ENCODE results near the gene SBNO2.
"Not testable (repeated sequence)": the region's sequence is repeated elsewhere in the genome, so short reads cannot be mapped to it uniquely, and the experiment has no call there.

The SBNO2 gene

DNA sequence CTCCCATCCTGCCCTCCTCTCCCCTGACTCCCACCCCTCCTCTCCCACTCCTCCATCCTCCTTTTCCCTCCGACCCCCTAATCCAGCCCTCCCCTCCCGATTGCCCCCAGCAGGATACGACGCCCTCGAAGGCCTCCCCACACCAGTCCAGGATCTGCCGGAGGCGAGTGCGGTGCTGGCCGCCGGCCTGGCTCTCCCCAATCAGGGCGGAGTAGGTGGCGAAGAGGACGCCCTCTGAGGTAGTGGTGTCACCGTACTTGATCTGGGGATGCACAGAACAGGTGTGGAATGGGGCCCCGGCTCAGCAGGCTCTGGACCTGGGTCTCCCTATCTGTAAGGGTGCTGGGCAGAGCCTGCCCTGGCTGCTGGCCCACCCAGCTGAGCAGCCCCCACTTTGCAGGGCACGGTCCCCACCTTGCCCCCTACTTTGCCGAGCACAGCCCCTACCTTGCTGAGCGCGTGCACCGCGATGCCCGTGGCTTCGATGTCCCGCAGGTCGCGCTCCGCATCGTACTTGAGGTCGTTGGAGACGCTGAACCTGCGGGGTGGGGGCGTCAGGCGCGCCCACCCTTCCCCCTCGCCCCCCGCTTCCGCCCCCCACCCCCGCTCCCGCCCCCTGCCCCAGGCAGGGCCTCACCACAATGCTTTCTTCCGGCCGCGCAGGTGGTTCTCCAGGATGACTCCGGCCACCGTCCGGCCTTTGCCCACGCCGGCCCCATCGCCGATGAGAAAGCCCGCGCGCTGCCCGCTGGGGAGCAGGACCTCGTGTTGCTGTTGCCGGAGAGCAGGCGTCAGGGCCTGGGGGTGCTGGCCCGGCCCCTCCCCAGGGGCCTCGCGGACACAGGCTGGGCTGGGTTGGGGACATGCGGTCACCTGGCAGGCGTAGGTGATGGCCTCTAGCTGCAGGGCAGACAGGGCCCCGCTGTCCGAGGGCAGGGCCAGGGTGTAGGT, 51.8 kb downstream of the SBNO2 start:
- no peak for DNase-seq (ENCODE audit: low read depth in 1 of 2, low spot score in 1 of 2)

DNA sequence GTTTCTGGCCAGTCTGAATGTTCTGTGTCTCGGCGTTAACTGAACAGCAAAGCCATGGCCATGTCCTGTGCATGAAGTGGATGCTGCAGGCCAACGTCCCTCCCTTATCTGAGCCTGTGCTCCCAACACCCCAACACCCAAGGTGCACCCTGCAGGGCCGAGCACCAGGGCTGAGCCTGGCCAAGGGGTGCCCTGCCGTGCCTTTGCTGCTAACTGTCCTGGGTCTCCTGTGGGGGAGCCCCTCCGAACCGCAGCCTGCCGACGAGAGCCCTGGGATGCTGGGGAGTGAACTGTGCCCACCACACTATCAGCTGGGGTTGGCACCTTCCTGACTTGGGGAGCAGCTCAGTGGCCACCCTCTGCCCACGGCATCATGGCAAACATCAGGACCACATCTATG, 52.7 kb downstream of the SBNO2 start:
- no peak for DNase-seq (ENCODE audit: low read depth in 1 of 2, low spot score in 1 of 2)

DNA sequence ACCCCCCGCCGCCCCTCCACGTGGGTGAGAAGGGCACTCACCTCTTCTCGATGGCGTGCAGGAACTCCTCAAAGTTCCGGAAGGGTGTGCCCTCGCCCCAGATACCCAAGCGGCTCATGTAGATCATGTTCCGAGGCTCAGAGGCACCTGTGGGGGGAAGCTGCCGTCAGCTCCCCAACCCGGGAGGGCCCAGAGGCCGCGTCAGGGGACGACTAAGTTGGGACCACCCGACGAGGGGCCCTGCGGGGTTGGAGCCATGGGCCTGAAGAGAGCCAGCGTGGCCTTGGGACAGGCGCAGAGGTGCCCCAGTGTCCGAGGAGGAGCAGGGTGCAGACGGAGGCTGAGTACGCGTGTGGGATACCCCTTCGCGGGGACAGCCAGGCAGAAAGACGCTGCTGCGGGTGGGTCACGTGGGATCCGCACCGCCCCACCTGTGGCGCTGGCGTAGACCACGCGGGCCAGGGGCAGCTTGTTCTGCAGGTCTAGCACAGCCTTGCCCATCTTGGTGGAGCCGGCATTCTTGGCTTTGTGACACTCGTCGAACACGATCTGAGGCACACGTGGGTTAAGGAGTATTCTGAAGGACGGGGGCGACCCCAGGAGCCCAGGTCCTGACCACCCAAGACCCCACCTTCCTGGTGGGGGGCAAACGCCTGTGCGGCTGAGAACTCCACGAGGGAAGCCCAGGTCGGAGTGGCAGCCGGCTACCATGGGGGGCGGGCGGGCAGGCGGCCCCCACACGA, 54.4 kb downstream of the SBNO2 start:
- DNase-seq (ENCODE audit: low read depth in 1 of 2, low spot score in 1 of 2) = no peak

DNA sequence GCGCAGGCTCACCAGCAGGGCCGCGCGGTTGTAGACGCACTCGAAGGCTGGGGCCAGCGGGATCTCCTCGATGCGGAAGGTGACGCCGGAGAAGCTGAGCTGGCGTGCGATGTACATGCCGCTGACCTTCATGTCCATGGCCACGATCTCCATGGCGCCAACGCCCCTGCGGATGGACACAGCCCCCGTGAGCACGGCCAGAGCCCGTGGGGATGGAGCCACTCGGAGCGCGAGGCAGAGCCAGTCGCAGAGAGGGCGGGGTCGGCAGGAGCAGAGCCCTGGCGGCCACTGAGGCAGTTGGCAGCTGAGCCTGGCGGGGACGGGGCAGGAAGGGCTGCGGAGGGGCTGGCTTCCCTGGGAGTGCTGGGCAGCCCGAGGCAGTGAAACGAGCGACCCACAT, 55.1 kb downstream of the SBNO2 start:
- DNase-seq (ENCODE audit: low read depth in 1 of 2, low spot score in 1 of 2) = no peak

DNA sequence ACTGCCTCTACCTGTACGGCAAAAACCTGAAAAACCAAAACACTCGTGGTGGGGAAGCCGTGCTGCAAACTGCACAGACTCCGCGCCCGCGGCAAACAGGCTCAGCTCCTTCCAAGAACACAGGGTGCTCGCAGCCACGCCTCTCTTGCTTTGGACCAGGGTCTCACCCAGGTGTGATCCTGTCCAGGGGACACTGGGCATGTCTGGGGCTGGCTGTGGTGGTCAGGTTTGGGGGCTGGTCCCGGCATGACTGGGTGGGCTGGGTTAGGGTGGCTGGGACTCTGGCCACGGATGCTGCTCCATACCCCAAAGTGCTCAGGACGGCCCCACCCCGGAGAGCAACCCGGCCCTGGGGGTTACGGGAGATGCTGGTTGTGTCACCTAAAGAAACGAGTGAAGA, 56.4 kb downstream of the SBNO2 start:
- DNase-seq (ENCODE audit: low read depth in 1 of 2, low spot score in 1 of 2) = no peak

DNA sequence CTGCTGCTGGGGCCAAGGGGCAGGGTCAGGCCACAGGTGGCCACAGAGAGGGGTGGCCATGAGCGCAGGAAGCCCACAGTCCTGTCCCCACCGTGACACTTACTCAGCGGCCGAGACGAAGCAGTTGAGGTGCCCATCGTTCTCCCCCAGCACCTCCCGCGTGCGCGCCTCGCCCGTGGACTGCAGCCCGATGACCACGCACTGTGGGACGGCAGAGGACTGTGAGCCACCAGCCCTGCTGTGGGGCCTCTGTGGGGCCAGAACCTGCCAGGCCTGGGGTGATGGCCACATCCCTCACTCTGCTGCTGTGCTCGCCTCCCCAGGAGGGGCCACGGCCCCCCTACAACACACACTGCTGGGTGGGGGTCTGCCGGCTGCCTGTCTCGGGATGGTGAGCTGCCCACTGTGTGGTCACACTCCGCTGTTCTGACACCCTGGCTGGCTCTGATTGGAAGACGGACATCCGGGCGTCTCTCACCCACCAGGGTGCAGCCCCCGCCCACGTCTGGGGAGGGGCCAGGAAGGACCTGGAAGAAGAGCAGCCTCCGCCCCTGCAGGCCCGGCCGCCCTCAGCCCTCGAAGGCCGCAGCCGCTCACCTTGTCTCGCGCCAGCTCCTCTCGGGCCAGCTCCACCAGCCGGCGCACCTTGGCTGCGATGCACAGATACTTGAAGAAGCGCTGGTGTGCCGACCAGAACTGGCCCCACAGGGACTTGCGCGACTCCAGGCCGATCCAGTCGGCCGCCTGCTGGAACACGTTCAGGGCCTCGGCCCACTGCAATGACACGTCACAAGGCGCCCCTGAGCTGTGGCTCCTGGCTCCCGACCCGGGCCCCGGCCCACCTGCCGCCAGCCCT, 57.1 kb downstream of the SBNO2 start:
- no peak for DNase-seq (ENCODE audit: low read depth in 1 of 2, low spot score in 1 of 2)

DNA sequence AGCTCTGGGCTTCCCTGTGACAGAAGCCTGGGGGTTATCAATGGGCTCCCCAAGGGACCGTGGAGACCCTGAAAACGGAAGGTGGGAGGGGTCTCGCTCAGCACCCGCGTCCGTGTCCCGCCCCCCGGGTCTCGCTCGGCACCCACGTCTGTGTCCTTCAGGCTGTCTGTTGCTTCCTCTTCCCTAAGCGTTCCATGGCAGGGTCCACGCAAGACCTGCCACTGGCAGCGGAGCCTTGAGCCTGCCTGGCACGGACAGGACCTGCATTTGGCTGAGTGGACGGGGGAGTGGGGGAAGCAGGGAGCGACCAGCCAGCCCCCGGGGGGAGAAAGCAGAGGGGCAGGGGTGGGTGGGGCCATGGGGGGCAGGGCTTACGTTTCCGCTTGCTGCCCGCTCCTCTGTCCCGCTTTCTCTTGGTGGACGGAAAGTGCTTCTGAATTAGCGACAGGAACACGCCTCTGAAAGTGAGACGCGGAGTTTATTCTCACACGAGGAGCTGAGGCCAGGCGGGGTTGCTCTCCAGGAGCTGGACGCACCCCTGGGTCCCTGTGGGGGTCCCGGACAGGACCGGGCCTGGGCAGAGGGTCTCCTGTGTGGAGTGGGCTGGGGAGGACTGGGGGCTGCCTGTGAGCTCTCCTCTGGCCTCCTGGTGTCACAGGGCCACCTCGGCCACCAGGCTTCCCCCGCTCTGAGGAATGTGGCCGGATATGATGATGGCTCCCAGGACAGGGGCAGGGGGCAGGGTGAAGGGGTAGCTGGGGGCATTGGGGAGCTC, 58.2 kb downstream of the SBNO2 start:
- DNase-seq (ENCODE audit: low read depth in 1 of 2, low spot score in 1 of 2) = no peak

DNA sequence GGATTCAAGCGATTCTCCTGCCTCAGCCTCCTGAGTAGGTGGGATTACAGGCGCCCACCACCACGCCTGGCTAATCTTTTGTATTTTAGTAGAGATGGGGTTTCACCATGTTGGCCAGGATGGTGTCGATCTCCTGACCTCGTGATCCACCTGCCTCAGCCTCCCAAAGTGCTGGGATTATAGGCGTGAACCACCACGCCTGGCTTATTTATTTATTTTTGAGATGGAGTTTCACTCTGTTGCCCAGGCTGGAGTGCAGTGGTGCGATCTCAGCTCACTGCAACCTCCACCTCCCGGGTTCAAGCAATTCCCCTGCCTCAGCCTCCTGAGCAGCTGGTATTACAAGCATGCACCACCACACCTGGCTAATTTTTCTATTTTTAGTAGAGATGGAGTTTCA, 59.3 kb downstream of the SBNO2 start:
- DNase-seq (ENCODE audit: low read depth in 1 of 2, low spot score in 1 of 2) = not testable (repeated sequence)

DNA sequence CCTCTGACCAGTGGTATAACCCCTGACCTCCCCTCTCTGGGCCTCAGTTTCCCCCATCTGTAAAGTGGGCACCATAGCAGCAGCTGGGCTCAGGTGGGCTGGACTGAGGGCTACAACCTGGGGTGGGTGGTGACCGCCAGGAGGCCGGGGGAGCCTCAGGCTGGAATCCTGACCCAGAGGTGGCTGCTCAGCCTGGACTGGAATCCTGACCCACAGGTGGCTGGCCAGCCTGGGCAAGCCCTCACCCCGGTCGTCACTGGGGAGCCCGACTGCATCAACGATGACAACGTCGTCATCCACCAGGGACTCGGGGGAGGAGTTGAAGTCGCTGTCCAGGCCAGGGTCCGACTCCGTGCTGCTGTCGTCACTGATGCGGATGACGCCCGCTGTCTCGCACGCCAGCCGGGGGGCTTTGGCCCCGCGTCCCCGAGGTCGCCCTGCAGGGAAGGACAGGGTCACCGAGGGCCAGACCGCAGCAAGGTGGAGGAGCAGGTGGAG, 60.0 kb downstream of the SBNO2 start:
- no peak for DNase-seq (ENCODE audit: low read depth in 1 of 2, low spot score in 1 of 2)

DNA sequence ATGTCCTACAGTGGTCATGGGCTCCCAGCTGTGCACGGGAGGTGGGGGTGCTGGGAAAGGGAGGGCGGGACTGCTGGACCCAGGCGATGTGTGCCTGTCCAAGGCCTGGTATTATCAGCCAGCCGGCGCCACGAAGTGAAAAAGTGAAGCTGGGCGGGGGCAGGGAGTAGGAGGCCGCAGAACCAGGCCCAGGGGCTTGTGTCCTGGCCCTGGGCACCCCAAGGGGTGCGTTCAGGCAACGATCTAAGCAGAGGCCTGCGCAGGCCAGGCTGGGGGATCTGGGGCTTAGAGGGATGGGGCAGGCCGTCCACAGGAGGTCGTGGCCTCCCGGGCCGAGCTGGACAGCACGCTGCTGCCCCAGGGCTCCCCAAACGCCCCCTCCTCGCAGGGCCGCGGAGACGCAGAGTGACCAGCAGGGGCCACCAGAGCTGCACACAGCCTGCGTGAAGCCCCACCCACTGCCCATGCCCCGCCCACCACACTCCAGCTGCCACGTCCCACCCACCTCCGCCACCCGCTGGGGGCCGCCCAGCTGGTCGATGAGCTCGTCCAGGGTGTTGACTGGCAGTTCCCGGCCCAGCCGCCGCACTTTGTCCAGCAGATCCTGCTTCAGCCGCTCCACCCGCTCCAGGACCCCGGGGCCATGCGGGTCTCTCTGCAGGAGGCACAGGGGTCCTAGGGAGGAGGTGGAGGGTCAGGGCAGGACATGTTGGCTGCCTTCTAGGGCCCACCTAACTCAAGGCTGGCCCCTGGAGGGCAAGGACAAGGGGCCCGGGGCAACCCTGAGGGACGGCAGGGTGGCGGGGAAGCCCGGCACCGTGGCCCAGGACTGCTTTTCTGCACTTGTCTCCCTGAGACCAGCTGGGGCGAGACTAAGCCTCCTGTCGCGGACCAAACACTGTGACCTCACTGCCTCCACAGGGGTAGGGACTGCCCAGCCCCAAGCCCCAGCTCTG, 60.8 kb downstream of the SBNO2 start:
- peak; percentile 55 to 69 for DNase-seq (ENCODE audit: low read depth in 1 of 2, low spot score in 1 of 2)

DNA sequence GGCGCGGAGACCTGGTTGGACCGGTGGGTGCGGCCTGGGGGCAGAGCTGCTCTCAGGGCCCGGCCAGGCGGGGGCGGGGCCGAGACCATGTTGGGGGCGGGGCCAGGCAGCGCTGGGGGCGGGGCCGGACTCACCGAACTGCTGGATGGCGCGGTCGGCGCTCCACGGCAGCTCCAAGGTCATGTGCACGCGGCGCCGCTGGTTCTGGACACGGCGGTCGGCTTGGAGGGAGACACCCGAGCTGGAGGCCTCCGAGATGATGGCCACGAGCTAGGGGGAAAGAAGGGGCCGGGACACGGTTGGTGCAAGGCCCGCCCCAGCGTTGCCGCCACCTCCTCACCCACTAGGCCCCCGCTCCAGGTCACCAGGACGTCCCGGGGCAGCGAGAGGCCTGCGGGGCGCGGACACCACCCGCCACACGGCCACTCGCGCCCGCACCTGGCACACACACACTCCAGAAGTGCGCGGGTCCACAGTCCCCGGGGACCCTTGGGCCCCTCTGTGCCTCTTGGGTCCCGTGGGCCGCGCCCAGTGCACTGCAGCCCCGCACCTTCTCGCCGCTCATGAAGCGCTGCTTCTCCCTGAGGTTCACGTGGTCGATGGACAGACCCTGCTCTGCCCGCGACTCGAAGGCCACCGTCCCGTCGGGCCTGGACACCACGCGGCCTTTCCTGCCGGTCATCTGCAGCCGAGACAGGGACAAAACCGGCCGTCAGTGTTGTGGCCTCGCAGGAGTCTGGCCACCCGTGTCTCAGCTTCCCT, 61.6 kb downstream of the SBNO2 start:
- no peak for DNase-seq (ENCODE audit: low read depth in 1 of 2, low spot score in 1 of 2)

DNA sequence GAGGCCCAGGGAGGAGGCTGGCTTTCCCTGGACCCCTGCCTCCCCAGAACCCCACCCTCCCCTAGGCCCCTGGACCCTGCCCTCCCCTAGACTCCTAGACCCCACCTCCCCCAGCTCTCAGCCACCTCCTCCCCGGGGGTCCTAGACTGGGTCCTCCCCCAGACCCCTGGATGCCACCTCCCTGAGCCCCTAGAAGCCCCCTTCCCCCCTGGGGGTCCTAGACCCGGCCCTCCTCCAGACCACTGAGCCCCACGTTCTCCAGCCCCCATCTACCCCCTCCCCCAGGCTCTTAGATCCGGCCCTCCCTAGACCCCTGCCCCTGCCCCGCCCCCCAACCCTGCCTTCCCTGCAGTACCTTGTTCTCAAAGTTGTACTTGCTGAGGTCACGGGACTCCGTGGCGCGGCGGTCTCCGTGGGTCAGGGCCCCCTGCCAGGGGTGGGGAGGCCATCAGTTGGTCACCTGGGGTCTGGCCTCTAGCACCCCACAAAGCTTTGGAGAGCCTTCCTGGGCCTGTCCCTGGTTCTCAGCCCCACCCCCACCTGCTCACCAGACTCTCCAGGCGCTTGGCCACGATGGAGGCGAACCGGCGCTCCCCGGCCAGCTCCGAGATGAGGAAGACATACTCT, 62.3 kb downstream of the SBNO2 start:
- DNase-seq (ENCODE audit: low read depth in 1 of 2, low spot score in 1 of 2) = no peak

DNA sequence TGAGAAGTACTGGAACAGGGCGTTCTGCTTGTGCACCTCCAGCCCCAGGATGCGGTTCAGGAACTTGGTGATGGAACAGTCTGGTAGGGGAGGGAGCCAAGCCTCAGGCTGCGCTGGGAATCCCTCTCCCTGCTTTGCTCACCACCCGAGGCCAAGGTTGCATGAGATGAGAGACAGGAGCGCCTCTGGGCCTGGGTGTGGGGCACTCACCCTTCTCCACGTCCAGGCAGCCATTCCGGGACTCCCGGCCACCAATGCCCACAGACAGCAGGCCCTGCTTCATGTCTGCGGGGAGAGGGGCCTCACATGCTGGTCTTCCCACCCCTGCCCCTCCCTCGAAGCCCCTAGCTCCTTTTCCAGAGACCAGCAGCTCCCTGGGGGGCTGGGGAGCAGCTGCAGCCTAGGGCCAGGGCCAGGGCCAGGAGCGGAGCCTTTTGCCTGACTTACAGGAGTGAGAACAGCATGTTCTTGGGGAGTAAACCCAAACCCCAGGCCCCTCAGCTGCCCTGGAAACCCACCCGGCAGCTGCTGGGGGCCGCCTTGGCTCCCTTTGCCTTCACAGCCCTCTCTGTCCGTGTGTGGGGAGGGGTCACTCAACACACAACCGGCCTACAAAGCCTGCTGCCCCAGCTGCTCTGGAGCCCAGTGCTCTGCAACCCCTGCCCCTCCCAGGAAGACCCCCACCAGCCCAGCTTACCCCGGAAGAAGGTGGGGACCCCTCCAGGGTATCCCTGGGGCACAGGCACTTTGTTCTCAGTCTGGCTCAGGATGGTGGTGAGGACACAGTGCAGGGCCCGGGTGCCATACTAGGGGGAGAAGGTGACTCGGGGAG, 63.0 kb downstream of the SBNO2 start:
- DNase-seq (ENCODE audit: low read depth in 1 of 2, low spot score in 1 of 2) = no peak

DNA sequence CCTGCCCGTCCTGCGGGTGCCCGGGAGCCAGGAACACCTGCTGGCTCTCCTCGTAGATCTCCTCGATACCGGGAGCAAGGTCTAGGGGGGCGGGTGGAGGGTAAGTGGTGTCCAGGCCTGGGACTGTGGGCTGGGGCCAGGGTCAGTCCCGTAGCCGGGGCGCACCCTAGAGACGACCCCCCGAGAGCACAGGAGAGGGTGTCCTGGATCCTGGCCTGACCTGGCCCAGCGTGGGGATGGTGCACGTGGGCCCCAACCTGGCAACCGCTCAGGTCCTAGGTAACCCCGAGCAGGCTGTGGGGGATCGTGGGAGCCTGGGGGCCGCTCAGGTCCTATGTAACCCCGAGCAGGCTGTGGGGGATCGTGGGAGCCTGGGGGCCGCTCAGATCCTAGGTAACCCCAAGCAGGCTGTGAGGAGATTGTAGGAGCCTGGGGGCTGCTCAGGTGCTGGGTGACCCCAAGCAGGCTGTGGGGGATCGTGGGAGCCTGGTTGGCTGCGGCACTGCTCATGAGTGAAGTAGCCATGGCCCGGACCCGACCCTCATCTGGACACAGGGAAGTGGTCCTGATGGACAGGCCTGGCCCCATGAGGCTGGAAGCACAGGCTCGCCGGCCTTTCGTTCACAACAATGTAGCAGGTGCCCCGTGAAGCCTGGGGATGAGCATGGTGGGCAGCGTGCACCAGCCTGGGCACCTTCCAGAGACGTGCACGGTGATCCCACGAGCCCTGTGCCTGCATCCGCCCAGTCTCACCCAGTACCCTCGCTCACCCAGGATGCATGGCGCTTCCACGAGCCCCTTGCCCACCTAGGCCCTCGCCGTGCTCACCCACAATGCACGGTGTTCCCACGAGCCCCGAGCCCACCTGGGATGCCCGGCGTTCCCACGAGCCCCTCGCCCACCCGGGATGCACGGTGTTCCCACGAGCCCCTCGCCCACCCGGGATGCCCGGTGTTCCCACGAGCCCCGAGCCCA, 64.1 kb downstream of the SBNO2 start:
- no peak for DNase-seq (ENCODE audit: low read depth in 1 of 2, low spot score in 1 of 2)

DNA sequence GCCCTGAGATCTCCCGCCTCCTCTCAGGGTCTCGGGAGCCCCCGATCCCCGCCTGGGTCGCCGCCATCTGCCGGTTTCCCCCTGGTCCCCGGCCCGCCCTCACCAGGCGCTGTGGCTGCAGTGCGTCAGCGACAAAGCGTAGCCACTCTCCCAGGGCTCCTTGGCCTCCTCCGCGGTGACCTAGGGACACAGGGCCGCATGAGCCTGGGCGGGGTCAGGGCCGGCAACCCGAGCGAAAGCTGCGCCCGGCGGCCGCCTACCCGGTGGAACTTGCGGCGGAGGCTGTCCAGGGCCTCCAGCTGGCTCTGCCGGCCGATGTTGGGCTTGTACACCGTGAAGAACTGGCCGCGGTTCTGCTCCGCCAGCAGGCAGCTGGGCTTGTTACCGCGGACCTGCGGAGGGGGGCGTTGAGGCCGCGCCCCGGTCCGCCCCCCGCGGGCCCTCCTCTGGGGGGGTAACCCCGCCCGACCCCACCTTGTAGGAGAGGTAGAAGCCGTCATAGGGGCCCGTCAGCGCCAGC, 65.0 kb downstream of the SBNO2 start:
- no peak for DNase-seq (ENCODE audit: low read depth in 1 of 2, low spot score in 1 of 2)
